ENCODE data around the gene TTC13.

GRCh38 chr1:231023150-231023549 is 44.5 kb upstream of the TTC13 start:
- TF ChIP-seq POLR2A (IDR thresholded peaks at IDR 0.05) (no peak), CTCF (IDR thresholded peaks at IDR 0.05) (no peak), POLR2AphosphoS5 (IDR thresholded peaks at IDR 0.05) (no peak)

All from breast epithelium (tissue), 3 donors.